Lower leg skin (tissue), 3 donors: ENCODE results near the gene PLBD2.

ENCODE experiments used
- POLR2A ChIP-seq, 2 donors: fragments of 450-650 bp; IDR thresholded peaks; one replicate each; pipeline ENCODE4 v1.6.1; 2016 to 2017; ENCODE audit warnings: antibody characterized with exemption in 2 of 2, mild to moderate bottlenecking in 1 of 2, moderate library complexity in 1 of 2
- TF ChIP-seq, protein P1 (sequence below), 3 donors: fragments of 450-650 bp; IDR thresholded peaks; one replicate each; pipeline ENCODE4 v1.5.1; 2016; ENCODE audit warnings: antibody characterized with exemption in 3 of 3, mild to moderate bottlenecking in 3 of 3, moderate library complexity in 2 of 3

DNA sequence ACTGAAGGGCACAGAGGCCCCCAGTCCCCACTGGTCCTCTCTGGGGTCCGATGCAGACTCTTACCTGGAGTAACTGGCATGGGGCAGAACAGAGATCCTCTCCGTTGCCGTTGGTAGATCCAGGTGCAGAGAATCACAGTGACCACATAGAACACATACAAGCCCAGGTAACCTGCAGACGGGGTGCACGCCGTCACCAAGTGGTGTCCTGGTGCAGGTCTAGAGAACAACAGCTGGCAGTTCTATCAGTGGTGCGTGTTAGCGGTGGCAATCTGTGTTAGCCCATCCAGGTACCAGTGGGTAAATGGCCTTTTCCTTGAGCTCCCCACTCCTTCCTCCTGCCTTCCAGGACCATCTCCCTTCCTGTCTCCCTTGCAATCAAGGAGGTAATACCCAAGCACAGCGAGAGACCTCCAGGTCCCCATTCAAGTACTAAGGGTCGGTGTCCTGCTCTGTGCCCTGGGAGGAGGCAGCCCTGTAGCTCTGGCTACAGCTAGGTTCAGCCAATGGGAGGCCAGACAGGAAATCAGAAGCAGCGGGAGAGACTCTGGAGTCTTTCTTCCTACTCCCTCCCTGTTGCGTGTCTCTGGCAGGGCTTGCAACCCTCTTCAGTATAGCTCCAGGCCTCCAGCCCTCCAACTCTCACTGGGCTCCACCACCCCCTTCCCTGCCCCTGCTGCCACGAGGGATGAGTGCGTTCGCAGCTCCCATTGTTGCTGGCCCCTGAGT is 39.3 kb upstream of the PLBD2 start:
- TF ChIP-seq, protein P1, sequence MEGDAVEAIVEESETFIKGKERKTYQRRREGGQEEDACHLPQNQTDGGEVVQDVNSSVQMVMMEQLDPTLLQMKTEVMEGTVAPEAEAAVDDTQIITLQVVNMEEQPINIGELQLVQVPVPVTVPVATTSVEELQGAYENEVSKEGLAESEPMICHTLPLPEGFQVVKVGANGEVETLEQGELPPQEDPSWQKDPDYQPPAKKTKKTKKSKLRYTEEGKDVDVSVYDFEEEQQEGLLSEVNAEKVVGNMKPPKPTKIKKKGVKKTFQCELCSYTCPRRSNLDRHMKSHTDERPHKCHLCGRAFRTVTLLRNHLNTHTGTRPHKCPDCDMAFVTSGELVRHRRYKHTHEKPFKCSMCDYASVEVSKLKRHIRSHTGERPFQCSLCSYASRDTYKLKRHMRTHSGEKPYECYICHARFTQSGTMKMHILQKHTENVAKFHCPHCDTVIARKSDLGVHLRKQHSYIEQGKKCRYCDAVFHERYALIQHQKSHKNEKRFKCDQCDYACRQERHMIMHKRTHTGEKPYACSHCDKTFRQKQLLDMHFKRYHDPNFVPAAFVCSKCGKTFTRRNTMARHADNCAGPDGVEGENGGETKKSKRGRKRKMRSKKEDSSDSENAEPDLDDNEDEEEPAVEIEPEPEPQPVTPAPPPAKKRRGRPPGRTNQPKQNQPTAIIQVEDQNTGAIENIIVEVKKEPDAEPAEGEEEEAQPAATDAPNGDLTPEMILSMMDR (IDR thresholded peaks at IDR 0.05), result no peak
- TF ChIP-seq POLR2A (IDR thresholded peaks at IDR 0.05), result no peak
